K562 (cell line): ENCODE measurements around the gene RASL10B. TPM values are rescaled to one million over a fixed set of nuclear protein-coding genes. Genes with fewer than 3 reads are reported as not detected.

ENCODE experiments used
- ATAC-seq: fragments of 200-7000 bp; cut with Tn5 transposase; 3 replicates; pipeline ENCODE4 v1.9.1; 2020; ENCODE audit warnings: moderate library complexity
- BruUV-seq: library from RNA; stranded (reverse); fragments of 400-500 nt; replicated peaks from 2 replicates; lab custom pipeline; 2021; lab: Mats Ljungman, UMichigan
- CTCF ChIA-PET: fragments of 300-600 bp; formaldehyde crosslinking; extraction: SDS; loops from one replicate; lab custom pipeline; 2021; ENCODE audit warnings: low intra/inter-chr PET ratio; lab: Yijun Ruan, JAX
- POLR2A ChIA-PET: fragments of 300-600, 350-650 bp; sonication (Branson Sonifier 250); formaldehyde crosslinking; extraction: SDS; loops from one replicate; lab custom pipeline; 2021; ENCODE audit warnings: antibody characterized with exemption, inconsistent platforms; lab: Yijun Ruan, JAX
- DNase-seq, 4 experiments: peaks; one replicate each; pipeline versions ENCODE4 v3.0.0 to v3.0.0-alpha.2; 2011 to 2018; ENCODE audit warnings: low spot score in 3 of 4, mixed read lengths in 3 of 4; ENCODE audit errors: extremely low read depth in 1 of 4
- FAIRE-seq: peaks from 2 replicates; lab custom pipeline; 2011; peaks lifted over from hg19 to GRCh38; lab: Jason Lieb, UNC
- H2AFZ ChIP-seq: 2 replicates; pipeline ENCODE4 v1.6.0; 2011; ENCODE audit warnings: low read depth, low read length, control low read depth, inconsistent platforms
- H3K27ac ChIP-seq: fragments of 200-600 bp; 3 replicates; pipeline ENCODE4 v1.8.0; 2011; ENCODE audit warnings: low read depth, mild to moderate bottlenecking, control low read depth, inconsistent platforms, low read length, moderate library complexity, mixed read lengths; ENCODE audit errors: extremely low read depth
- H3K27me3 ChIP-seq, 2 experiments: fragments of 300-600 bp in 1 of 2; 2 replicates in 1 of 2; 3 replicates in 1 of 2; pipeline versions ENCODE4 v1.6.0 to v1.8.0; 2011; ENCODE audit warnings: inconsistent platforms in 2 of 2, low read length in 2 of 2, mild to moderate bottlenecking in 1 of 2, mixed read lengths in 1 of 2, moderate library complexity in 1 of 2; ENCODE audit not compliant: control insufficient read depth in 2 of 2, insufficient read depth in 2 of 2
- H3K36me3 ChIP-seq: fragments of 300-600 bp; 3 replicates; pipeline ENCODE4 v1.8.0; 2011; ENCODE audit warnings: mild to moderate bottlenecking, low read length, inconsistent platforms; ENCODE audit not compliant: control insufficient read depth, insufficient read depth
- H3K4me1 ChIP-seq, 2 experiments: fragments of 200-600 bp in 1 of 2; replicated peaks in 1 of 2; 2 replicates in 1 of 2; 3 replicates in 1 of 2; pipeline versions ENCODE4 v1.5.1 to v1.8.0; 2011; ENCODE audit warnings: inconsistent platforms in 2 of 2, low read length in 2 of 2, mild to moderate bottlenecking in 1 of 2, mixed read lengths in 1 of 2, moderate library complexity in 1 of 2; ENCODE audit not compliant: control insufficient read depth in 2 of 2, insufficient read depth in 2 of 2
- H3K4me2 ChIP-seq: 2 replicates; pipeline ENCODE4 v1.6.1; 2011; ENCODE audit warnings: low read length, control low read depth, inconsistent platforms, mixed read lengths; ENCODE audit not compliant: insufficient read depth
- H3K4me3 ChIP-seq: fragments of 200-600 bp; sonication (generic), shearing (Covaris generic); 2 replicates; pipeline ENCODE4 v1.5.1; 2016; ENCODE audit warnings: control low read depth, inconsistent platforms
- H3K79me2 ChIP-seq: fragments of 200-600 bp; 3 replicates; pipeline ENCODE4 v1.8.0; 2011; ENCODE audit warnings: low read length, inconsistent platforms; ENCODE audit not compliant: control insufficient read depth, insufficient read depth
- H3K9ac ChIP-seq, 2 experiments: 2 replicates each; pipeline versions ENCODE4 v1.6.0 to v1.6.1; 2011; ENCODE audit warnings: low read depth in 2 of 2, low read length in 2 of 2, control low read depth in 1 of 2, inconsistent platforms in 1 of 2, mild to moderate bottlenecking in 1 of 2, mixed read lengths in 1 of 2; ENCODE audit not compliant: insufficient read depth in 1 of 2
- H3K9me1 ChIP-seq: one replicate; pipeline ENCODE4 v1.6.0; 2011; ENCODE audit warnings: inconsistent platforms, mild to moderate bottlenecking, low read length, moderate library complexity; ENCODE audit not compliant: control insufficient read depth, insufficient read depth
- H3K9me3 ChIP-seq: replicated peaks from 2 replicates; pipeline ENCODE4 v1.5.1; 2011; ENCODE audit warnings: low read depth, low read length, inconsistent platforms; ENCODE audit not compliant: control insufficient read depth, insufficient read depth
- H4K20me1 ChIP-seq: replicated peaks from 2 replicates; pipeline ENCODE4 v1.6.1; 2011; ENCODE audit warnings: low read length, inconsistent platforms, mixed read lengths; ENCODE audit not compliant: control insufficient read depth, insufficient read depth
- FOXO4 ChIP-seq: fragments of 450-650 bp; formaldehyde crosslinking; IDR thresholded peaks from 2 replicates; pipeline ENCODE4 v1.4.0; 2020; ENCODE audit warnings: mild to moderate bottlenecking, moderate library complexity
- HDAC1 ChIP-seq, 2 experiments: fragments of 450-650 bp; IDR thresholded peaks; 2 replicates each; pipeline ENCODE4 v1.6.1; 2016 to 2017; ENCODE audit warnings: inconsistent platforms in 1 of 2, mild to moderate bottlenecking in 1 of 2, moderate library complexity in 1 of 2
- NFIC ChIP-seq: fragments of 450-650 bp; IDR thresholded peaks from 2 replicates; pipeline ENCODE4 v1.6.1; 2017; ENCODE audit warnings: mild to moderate bottlenecking, inconsistent platforms
- PRMT5 ChIP-seq: sonication (generic); formaldehyde crosslinking; IDR thresholded peaks from 2 replicates; pipeline ENCODE4 v1.5.0; 2020; ENCODE audit warnings: missing genetic modification reagents
- SIRT6 ChIP-seq: IDR thresholded peaks from one replicate; pipeline ENCODE4 v1.6.1; 2012; ENCODE audit warnings: low read depth, mild to moderate bottlenecking, control low read depth, inconsistent platforms, low read length, moderate library complexity
- SMARCC2 ChIP-seq: fragments of 450-650 bp; IDR thresholded peaks from 2 replicates; pipeline ENCODE4 v1.6.1; 2017; ENCODE audit warnings: antibody characterized with exemption, moderate library complexity, mild to moderate bottlenecking, low read depth
- SUPT5H ChIP-seq: fragments of 450-650 bp; IDR thresholded peaks from 2 replicates; pipeline ENCODE4 v1.6.1; 2016
- TFE3 ChIP-seq: fragments of 450-650 bp; formaldehyde crosslinking; IDR thresholded peaks from 2 replicates; pipeline ENCODE4 v1.4.0; 2020; ENCODE audit warnings: mild to moderate bottlenecking, mixed read lengths
- ZC3H11A ChIP-seq: IDR thresholded peaks from 2 replicates; pipeline ENCODE4 v1.6.1; 2012; ENCODE audit warnings: low read depth, low read length, improper control_type of control experiment
- WGBS: fragments of 100-300 bp; shearing (Covaris generic); methylation state at CpG from one replicate; pipeline ENCODE4 v1.1.6; 2016; ENCODE audit warnings: low coverage, mixed read lengths; ENCODE audit not compliant: insufficient coverage; ENCODE audit errors: missing lambda C conversion rate; 5-methylcytosine and 5-hydroxymethylcytosine counted together
- in situ Hi-C: fragments of 300-500 bp; cut with MboI; formaldehyde crosslinking; loops from 4 replicates; pipeline ENCODE4 v1.15.0; 2018; ENCODE audit warnings: inconsistent platforms, mixed read lengths
- intact Hi-C: fragments of 100-400 bp; cut with micrococcal nuclease; formaldehyde crosslinking; loops from 2 replicates; pipeline ENCODE4 v1.14.2; 2022
- polyA plus RNA-seq, 8 experiments: library from polyadenylated mRNA; depleted of rRNA in 4 of 8; stranded (reverse) in 5 of 8; unstranded in 3 of 8; fragments of >200 nt; fragmentation: Nextera tagmentation in 2 of 8; fragmentation: Illumina TruSeq in 1 of 8; extraction: Ambion mirVana in 2 of 8; extraction: Trizol in 1 of 8; gene quantifications; 2 replicates each; pipeline versions ENCODE4 v1.2.1 to v1.2.3, GENCODE V29; 2011 to 2014; ENCODE audit warnings: inconsistent platforms in 1 of 8, missing spikeins in 1 of 8
- total RNA-seq, 7 experiments: library from RNA; depleted of rRNA in 6 of 7; stranded (reverse); fragments of >200 nt in 6 of 7; fragmentation: Illumina TruSeq in 2 of 7; extraction: Trizol in 2 of 7; gene quantifications; 2 replicates each; pipeline versions ENCODE4 v1.2.1 to v1.2.3, GENCODE V29; 2011 to 2021; ENCODE audit warnings: low replicate concordance in 1 of 7

Gene RASL10B
- total and polyA plus RNA-seq, 9 of the 15 experiments (the other 6 are each of a cell fraction or from before 2014, with no cell fraction given) = 0.04 to 0.31 (median 0.14) TPM; not detected in 2

DNA sequence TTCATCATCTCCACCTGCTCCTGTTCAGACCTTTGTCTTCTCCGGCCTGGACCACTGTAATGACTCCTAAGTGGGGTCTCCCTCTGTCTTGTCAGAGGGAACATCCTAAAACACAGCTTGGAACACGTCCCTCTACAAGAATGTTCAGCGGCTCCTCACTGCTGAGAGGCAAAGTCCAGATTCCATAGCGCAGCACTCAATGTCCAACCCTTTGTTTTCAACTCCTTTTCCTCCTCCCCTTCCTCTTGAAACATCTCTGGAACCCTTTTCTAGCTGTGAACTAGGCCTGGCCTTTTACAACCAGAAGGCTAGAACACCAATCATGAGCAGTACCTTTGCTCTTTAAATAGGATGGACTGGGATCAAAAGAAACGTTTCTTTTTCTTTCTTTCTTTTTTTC lies 30.2 kb downstream of the RASL10B start:
- no peak for ATAC-seq
- no peak overlapping the region for H3K27ac ChIP-seq
- TF ChIP-seq ZC3H11A = no peak
- TF ChIP-seq HDAC1 (IDR thresholded peaks at IDR 0.05) = no peak
- no peak for TF ChIP-seq SUPT5H
- TF ChIP-seq NFIC = no peak
- no peak for TF ChIP-seq SMARCC2
- no peak for TF ChIP-seq FOXO4
- no peak for TF ChIP-seq TFE3 (CRISPR knock-in tag)
- TF ChIP-seq SIRT6 = no peak
- no peak for TF ChIP-seq PRMT5 (CRISPR knock-in tag)
- TF ChIP-seq, all 486 proteins: peak for 0
- Histone ChIP-seq H4K20me1 (no peaks in the 10 kb centered on the region), H3K79me2 (no peaks in the 10 kb centered on the region), H3K36me3 (no peaks in the 10 kb centered on the region), H3K27me3 (peaks cover 19 to 51% of the 10 kb centered on the region in 2 experiments; a peak in 4 of 5 replicates), H3K9me1 (peaks cover 3% of the 10 kb centered on the region), H2AFZ (no peak overlapping the region), H3K9me3 (no peaks in the 10 kb centered on the region), H3K4me3 (no peak overlapping the region), H3K4me1 (peaks cover 0 to 15% of the 10 kb centered on the region in 2 experiments; a peak in 3 of 5 replicates), H3K4me2 (no peak overlapping the region), H3K9ac (no peak overlapping the region)
- no TSS peak for BruUV-seq
- DNase-seq (no peak), FAIRE-seq (no peak)
- ChIA-PET POLR2A (interaction anchor here (0.6 kb wide), 1 partner anchor 52 kb away, joined by 3 read pairs; no protein-coding TSS in a partner anchor), CTCF (no interaction called here)
- WGBS = 8% methylated on average over 5 of the region's 5 CpGs
- intact Hi-C loops (loop anchor here (10.0 kb wide), 1 partner anchor 183 kb away; the partner anchor contains the start of gene LYZL6), in situ Hi-C loops (no loop called here)
